ENCODE results near the gene PGM1.
"Not testable (repeated sequence)": the region's sequence is repeated elsewhere in the genome, so short reads cannot be mapped to it uniquely, and the experiment has no call there.

Gene PGM1

DNA sequence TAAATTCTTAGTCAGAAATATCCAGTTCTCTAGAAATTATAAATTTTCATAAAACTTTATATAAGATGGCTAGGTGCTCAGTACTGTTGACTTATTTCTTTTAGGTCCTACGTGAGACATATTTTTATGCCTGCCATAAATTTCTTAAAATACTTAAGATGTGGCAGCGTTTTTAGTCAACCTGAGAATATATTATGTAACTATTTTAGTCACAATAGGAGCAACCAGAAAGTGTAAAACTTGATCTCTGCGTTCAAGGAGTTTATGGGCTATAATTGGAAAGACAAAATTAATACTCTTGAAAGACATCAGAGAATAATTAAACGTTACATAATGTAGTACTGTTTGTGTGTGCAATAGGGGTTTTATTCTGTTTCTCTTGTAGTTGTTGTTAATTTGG, 24.1 kb upstream of the PGM1 start:
- Histone ChIP-seq H3K9me2 (replicated peaks; ENCODE audit: low read depth, low read length) (no peaks in the 10 kb centered on the region), H3K9ac (ENCODE audit: low read depth, low read length, poor library complexity, severe bottlenecking) (no peak overlapping the region), H3K27me3 (ENCODE audit: insufficient read depth, low read length, poor library complexity, severe bottlenecking) (no peaks in the 10 kb centered on the region), H3K79me2 (ENCODE audit: insufficient read depth, low read length) (no peaks in the 10 kb centered on the region), H2AFZ (ENCODE audit: low read length) (no peak overlapping the region), H3K9me3 (ENCODE audit: insufficient read depth, low read depth, low read length) (no peaks in the 10 kb centered on the region), H3F3A (ENCODE audit: low read depth) (no peaks in the 10 kb centered on the region), H3K4me1 (ENCODE audit: insufficient read depth, low read length, poor library complexity, severe bottlenecking) (no peaks in the 10 kb centered on the region), H3K4me2 (ENCODE audit: low read depth, low read length, poor library complexity, severe bottlenecking) (no peak overlapping the region), H4K20me1 (ENCODE audit: insufficient read depth, low read length, poor library complexity, severe bottlenecking) (no peaks in the 10 kb centered on the region), H3K4me3 (ENCODE audit: low read length, poor library complexity, severe bottlenecking) (no peak overlapping the region), H3K36me3 (ENCODE audit: insufficient read depth, low read length) (no peaks in the 10 kb centered on the region)
- TF ChIP-seq, protein P1, sequence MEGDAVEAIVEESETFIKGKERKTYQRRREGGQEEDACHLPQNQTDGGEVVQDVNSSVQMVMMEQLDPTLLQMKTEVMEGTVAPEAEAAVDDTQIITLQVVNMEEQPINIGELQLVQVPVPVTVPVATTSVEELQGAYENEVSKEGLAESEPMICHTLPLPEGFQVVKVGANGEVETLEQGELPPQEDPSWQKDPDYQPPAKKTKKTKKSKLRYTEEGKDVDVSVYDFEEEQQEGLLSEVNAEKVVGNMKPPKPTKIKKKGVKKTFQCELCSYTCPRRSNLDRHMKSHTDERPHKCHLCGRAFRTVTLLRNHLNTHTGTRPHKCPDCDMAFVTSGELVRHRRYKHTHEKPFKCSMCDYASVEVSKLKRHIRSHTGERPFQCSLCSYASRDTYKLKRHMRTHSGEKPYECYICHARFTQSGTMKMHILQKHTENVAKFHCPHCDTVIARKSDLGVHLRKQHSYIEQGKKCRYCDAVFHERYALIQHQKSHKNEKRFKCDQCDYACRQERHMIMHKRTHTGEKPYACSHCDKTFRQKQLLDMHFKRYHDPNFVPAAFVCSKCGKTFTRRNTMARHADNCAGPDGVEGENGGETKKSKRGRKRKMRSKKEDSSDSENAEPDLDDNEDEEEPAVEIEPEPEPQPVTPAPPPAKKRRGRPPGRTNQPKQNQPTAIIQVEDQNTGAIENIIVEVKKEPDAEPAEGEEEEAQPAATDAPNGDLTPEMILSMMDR (conservative IDR thresholded peaks at IDR 0.05; ENCODE audit: low read length) = no peak
- TF ChIP-seq EZH2phosphoT487 (IDR thresholded peaks at IDR 0.05; ENCODE audit: borderline replicate concordance) = no peak

DNA sequence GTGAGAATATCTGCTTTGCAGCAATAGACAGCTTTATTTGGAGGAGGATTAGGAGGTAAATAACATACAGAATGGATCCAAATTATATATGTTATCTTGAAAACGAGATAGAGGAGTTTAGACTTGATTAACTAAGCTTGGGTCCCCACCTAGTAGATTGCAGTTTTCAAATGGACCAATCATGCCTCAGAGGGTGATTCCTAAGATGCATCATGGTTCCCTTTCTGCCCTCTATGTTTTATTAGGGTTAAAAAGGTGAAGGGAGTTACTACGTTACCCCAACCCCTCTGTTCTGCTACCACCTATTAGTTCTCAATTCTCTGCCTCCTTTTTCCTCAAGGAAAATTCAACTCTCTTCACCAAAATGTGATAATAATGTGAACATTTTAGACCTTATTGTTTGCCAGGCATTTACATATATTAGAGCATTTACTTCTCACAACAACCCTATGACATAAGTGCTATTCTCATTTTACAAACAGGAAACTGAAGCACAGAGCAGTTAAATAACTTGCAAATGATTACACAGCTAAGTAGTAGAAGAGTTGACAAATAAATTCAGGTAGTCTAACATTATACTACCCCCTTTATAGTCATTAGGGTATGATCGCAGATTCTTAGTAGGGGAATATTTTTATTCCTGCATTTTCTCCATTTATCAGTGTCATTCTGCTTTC, 23.4 kb upstream of the PGM1 start:
- Histone ChIP-seq H3K9ac (ENCODE audit: low read depth, low read length, poor library complexity, severe bottlenecking) (no peak overlapping the region), H3K9me2 (replicated peaks; ENCODE audit: low read depth, low read length) (no peaks in the 10 kb centered on the region), H3K9me3 (ENCODE audit: insufficient read depth, low read depth, low read length) (no peaks in the 10 kb centered on the region), H3K4me3 (ENCODE audit: low read length, poor library complexity, severe bottlenecking) (no peak overlapping the region), H3K4me2 (ENCODE audit: low read depth, low read length, poor library complexity, severe bottlenecking) (no peak overlapping the region), H3F3A (ENCODE audit: low read depth) (no peaks in the 10 kb centered on the region), H3K36me3 (ENCODE audit: insufficient read depth, low read length) (no peaks in the 10 kb centered on the region), H2AFZ (ENCODE audit: low read length) (no peak overlapping the region), H3K27me3 (ENCODE audit: insufficient read depth, low read length, poor library complexity, severe bottlenecking) (no peaks in the 10 kb centered on the region), H4K20me1 (ENCODE audit: insufficient read depth, low read length, poor library complexity, severe bottlenecking) (no peaks in the 10 kb centered on the region), H3K79me2 (ENCODE audit: insufficient read depth, low read length) (no peaks in the 10 kb centered on the region), H3K4me1 (ENCODE audit: insufficient read depth, low read length, poor library complexity, severe bottlenecking) (no peaks in the 10 kb centered on the region)
- no peak for TF ChIP-seq EZH2phosphoT487 (IDR thresholded peaks at IDR 0.05; ENCODE audit: borderline replicate concordance)
- TF ChIP-seq, protein P1 (conservative IDR thresholded peaks at IDR 0.05; ENCODE audit: low read length) = no peak

DNA sequence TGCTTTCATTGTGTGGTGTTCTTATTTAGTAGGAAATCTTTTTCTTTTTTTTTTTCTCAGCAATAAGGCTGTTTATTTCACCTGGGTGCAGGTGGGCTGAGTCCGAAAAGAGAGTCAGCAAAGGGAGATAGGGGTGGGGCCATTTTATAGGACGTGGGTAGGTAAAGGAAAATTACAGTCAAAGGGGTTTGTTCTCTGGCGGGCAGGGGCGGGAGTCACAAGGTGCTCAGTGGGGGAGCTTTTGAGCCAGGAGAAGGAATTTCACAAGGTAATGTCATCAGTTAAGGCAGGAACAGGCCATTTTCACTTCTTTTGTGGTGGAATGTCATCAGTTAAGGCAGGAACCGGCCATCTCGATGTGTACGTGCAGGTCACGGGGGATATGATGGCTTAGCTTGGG, 20.5 kb upstream of the PGM1 start:
- H3K9me2 ChIP-seq (replicated peaks; ENCODE audit: low read depth, low read length); H2AFZ ChIP-seq (ENCODE audit: low read length); H3K36me3 ChIP-seq (ENCODE audit: insufficient read depth, low read length); H3F3A ChIP-seq (ENCODE audit: low read depth); H3K9ac ChIP-seq (ENCODE audit: low read depth, low read length, poor library complexity, severe bottlenecking); H3K79me2 ChIP-seq (ENCODE audit: insufficient read depth, low read length); H4K20me1 ChIP-seq (ENCODE audit: insufficient read depth, low read length, poor library complexity, severe bottlenecking); H3K4me1 ChIP-seq (ENCODE audit: insufficient read depth, low read length, poor library complexity, severe bottlenecking); H3K27me3 ChIP-seq (ENCODE audit: insufficient read depth, low read length, poor library complexity, severe bottlenecking); H3K4me3 ChIP-seq (ENCODE audit: low read length, poor library complexity, severe bottlenecking); H3K9me3 ChIP-seq (ENCODE audit: insufficient read depth, low read depth, low read length); H3K4me2 ChIP-seq (ENCODE audit: low read depth, low read length, poor library complexity, severe bottlenecking): not testable (repeated sequence)

DNA sequence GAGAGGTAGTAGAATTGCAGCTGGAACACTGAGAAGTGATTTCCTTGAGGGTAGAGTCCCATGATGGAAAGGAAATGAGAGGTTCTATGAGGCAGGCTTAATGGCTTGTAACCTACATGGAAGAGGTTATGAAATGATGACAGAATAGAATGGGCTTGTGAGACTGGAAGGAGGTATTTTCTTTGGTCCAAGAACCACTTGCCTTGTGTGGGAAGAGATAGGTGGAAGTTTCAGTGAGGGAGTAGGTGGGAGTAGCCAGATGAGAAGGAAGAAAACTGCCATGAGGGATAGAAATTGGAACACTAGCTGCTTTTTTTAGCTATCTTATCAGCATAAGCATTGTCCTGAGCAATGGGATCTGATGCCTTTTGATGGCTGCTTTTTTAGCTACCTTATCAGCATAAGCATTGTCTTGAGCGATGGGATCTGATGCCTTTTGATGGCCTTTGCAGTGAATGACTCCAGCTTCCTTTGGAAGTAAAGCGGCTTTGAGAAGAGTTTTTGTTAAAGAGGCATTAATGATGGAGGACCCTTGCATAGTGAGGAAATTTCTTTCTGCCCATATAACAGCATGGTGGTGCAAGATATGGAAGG, 18.9 kb upstream of the PGM1 start:
- H3K4me3 ChIP-seq (ENCODE audit: low read length, poor library complexity, severe bottlenecking) = not testable (repeated sequence)

More for the DNA sequence above, 18.9 kb upstream of the PGM1 start:
- not testable (repeated sequence) for H3K4me1 ChIP-seq (ENCODE audit: insufficient read depth, low read length, poor library complexity, severe bottlenecking); H3F3A ChIP-seq (ENCODE audit: low read depth); H3K36me3 ChIP-seq (ENCODE audit: insufficient read depth, low read length); H3K9me3 ChIP-seq (ENCODE audit: insufficient read depth, low read depth, low read length); H3K9me2 ChIP-seq (replicated peaks; ENCODE audit: low read depth, low read length); H3K79me2 ChIP-seq (ENCODE audit: insufficient read depth, low read length); H3K9ac ChIP-seq (ENCODE audit: low read depth, low read length, poor library complexity, severe bottlenecking); H4K20me1 ChIP-seq (ENCODE audit: insufficient read depth, low read length, poor library complexity, severe bottlenecking); H3K27me3 ChIP-seq (ENCODE audit: insufficient read depth, low read length, poor library complexity, severe bottlenecking); H2AFZ ChIP-seq (ENCODE audit: low read length); H3K4me2 ChIP-seq (ENCODE audit: low read depth, low read length, poor library complexity, severe bottlenecking)
